HEK293T (cell line): Measurements from ENCODE around the gene PHLDA3.

ENCODE experiments used
- CTCF ChIA-PET: fragments of 350-600 bp; formaldehyde crosslinking; extraction: SDS; loops from one replicate; lab custom pipeline; 2021; ENCODE audit warnings: antibody characterized with exemption, inconsistent platforms; lab: Yijun Ruan, JAX
- POLR2A ChIA-PET: fragments of 350-600 bp; formaldehyde crosslinking; extraction: SDS; loops from one replicate; lab custom pipeline; 2020; ENCODE audit warnings: antibody characterized with exemption, inconsistent platforms; lab: Yijun Ruan, JAX
- DNase-seq: peaks from one replicate; pipeline ENCODE4 v3.0.0; 2012; ENCODE audit warnings: mixed read lengths; ENCODE audit errors: extremely low spot score
- ARNT ChIP-seq: fragments of 450-650 bp; IDR thresholded peaks from 2 replicates; pipeline ENCODE4 v1.6.1; 2017; ENCODE audit warnings: mild to moderate bottlenecking
- BHLHE40 ChIP-seq: fragments of 450-650 bp; IDR thresholded peaks from 2 replicates; pipeline ENCODE4 v1.6.1; 2016; ENCODE audit warnings: mild to moderate bottlenecking, moderate library complexity, borderline replicate concordance
- CTBP1 ChIP-seq: fragments of 450-650 bp; IDR thresholded peaks from 2 replicates; pipeline ENCODE4 v1.6.1; 2016; ENCODE audit warnings: borderline replicate concordance
- ELF4 ChIP-seq: fragments of 450-650 bp; IDR thresholded peaks from 2 replicates; pipeline ENCODE4 v1.6.1; 2017; ENCODE audit warnings: antibody characterized with exemption
- FOXA1 ChIP-seq: fragments of 450-650 bp; IDR thresholded peaks from 2 replicates; pipeline ENCODE4 v1.6.1; 2016; ENCODE audit warnings: mild to moderate bottlenecking
- FOXK2 ChIP-seq: fragments of 450-650 bp; IDR thresholded peaks from 2 replicates; pipeline ENCODE4 v1.6.1; 2016; ENCODE audit warnings: mild to moderate bottlenecking
- FOXM1 ChIP-seq: fragments of 450-650 bp; IDR thresholded peaks from 2 replicates; pipeline ENCODE4 v1.6.1; 2017; ENCODE audit warnings: mild to moderate bottlenecking, borderline replicate concordance
- HDGF ChIP-seq: fragments of 450-650 bp; IDR thresholded peaks from 2 replicates; pipeline ENCODE4 v1.6.1; 2017; ENCODE audit warnings: antibody characterized with exemption, borderline replicate concordance
- L3MBTL2 ChIP-seq: fragments of 450-650 bp; conservative IDR thresholded peaks from 2 replicates; pipeline ENCODE4 v1.6.1; 2016; ENCODE audit warnings: mild to moderate bottlenecking
- LEF1 ChIP-seq: fragments of 450-650 bp; IDR thresholded peaks from 2 replicates; pipeline ENCODE4 v1.6.1; 2017; ENCODE audit warnings: mild to moderate bottlenecking, borderline replicate concordance
- NFRKB ChIP-seq: fragments of 450-650 bp; IDR thresholded peaks from 2 replicates; pipeline ENCODE4 v1.6.1; 2016; ENCODE audit warnings: mild to moderate bottlenecking, moderate library complexity
- SP1 ChIP-seq: fragments of 450-650 bp; IDR thresholded peaks from 2 replicates; pipeline ENCODE4 v1.6.1; 2017
- SUZ12 ChIP-seq: fragments of 450-650 bp; IDR thresholded peaks from 2 replicates; pipeline ENCODE4 v1.6.1; 2016; ENCODE audit warnings: mild to moderate bottlenecking
- TARDBP ChIP-seq: fragments of 450-650 bp; IDR thresholded peaks from 2 replicates; pipeline ENCODE4 v1.6.1; 2016
- ZNF384 ChIP-seq: fragments of 450-650 bp; IDR thresholded peaks from 2 replicates; pipeline ENCODE4 v1.6.1; 2016
- TF ChIP-seq, protein P1 (sequence below): fragments of 450-650 bp; IDR thresholded peaks from 2 replicates; pipeline ENCODE4 v1.6.1; 2016

The PHLDA3 gene

DNA sequence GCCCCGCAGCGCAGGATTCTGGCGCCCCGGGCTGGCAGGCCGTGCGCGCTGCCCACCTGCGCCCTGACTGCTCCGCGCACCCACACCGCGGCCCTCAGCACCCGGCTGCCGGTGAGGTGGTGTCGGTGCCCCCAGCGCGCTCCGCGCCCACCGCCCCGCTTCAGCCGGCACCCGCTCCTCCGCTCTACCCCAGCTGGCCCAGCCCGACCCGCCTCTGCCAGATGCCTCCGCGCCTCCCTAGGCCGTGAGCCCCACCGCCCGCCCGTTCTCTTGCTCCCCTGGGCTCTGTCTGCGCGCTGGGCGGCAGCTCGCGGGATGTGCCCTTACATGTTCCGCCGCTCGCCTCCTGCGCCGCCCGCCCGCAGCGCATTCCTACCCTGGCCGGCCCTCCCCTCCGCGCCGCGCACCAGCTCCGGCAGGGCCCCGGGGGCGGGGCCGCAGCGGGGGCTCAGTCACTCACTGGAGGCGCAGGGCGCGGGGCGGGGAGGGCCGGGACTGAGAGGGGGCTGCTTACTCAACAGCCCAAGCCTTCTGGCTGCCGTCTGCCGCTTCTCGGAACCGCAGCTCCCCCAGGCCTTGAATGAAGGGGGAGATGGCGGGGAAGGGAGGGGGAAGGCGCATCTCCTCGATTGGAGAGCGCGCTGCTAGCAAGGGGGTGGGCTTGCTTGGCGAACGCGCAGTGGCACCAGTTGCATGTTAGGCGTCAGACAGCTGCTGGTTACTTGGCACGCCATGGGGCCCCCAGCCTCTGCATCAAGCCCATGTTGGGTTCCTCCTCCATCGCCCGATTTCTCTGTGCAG, at the start of gene PHLDA3:
Gene PHLDA3 (minus strand): TSS at position 345 of the 801 bp plus-strand sequence. CDS start 402 bp downstream, outside the sequence.
- CTCF ChIA-PET: interaction anchor here (0.7 to 2.2 kb wide), 7 partner anchors 9 to 44 kb away, joined by 3 to 9 read pairs (median 7); no protein-coding TSS in a partner anchor
- DNase-seq: peak; percentile 84
- POLR2A ChIA-PET: interaction anchor here (0.7 to 1.6 kb wide), 7 partner anchors 8 to 44 kb away, joined by 3 to 5 read pairs (median 3); no protein-coding TSS in a partner anchor
- TF ChIP-seq FOXM1 (peak; percentile 43; the same call in 1 of the 2 replicates), CTBP1 (no peak), TARDBP (no peak)

GRCh38 chr1:201518071-201518470, 49.1 kb upstream of the PHLDA3 start:
- ChIA-PET POLR2A (no interaction called here), CTCF (interaction anchor here (0.9 kb wide), 1 partner anchor 36 kb away, joined by 3 read pairs; no protein-coding TSS in a partner anchor)
- TF ChIP-seq L3MBTL2 (no peak), SUZ12 (no peak), ZNF384 (no peak), NFRKB (no peak), SP1 (no peak), FOXA1 (no peak), FOXK2 (no peak), BHLHE40 (no peak), CTBP1 (no peak), LEF1 (no peak), ARNT (no peak), FOXM1 (no peak), TARDBP (no peak), HDGF (no peak), ELF4 (no peak)
- TF ChIP-seq, protein P1, sequence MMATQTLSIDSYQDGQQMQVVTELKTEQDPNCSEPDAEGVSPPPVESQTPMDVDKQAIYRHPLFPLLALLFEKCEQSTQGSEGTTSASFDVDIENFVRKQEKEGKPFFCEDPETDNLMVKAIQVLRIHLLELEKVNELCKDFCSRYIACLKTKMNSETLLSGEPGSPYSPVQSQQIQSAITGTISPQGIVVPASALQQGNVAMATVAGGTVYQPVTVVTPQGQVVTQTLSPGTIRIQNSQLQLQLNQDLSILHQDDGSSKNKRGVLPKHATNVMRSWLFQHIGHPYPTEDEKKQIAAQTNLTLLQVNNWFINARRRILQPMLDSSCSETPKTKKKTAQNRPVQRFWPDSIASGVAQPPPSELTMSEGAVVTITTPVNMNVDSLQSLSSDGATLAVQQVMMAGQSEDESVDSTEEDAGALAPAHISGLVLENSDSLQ: no peak
- DNase-seq: no peak

DNA sequence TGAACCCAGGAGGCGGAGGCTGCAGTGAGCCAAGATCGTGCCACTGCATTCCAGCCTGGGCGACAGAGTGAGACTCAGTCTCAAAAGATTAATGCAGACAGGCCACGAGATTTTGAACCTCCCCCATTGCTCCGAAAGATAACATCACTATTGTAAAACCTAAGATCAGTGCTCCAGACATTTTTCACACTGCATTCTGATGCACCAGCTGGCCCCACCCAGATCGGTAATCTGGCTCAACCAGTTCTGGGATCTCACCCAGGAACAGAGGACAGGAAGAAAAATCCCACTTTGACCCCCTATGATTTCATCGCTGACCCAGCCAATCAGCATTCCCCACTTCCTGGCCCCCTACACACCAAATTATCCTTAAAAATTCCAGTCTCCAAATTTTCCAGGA, 48.6 kb upstream of the PHLDA3 start:
- TF ChIP-seq CTBP1 (no peak), NFRKB (no peak), HDGF (no peak), L3MBTL2 (no peak), FOXK2 (no peak), FOXA1 (no peak), BHLHE40 (no peak), ARNT (no peak)
- TF ChIP-seq, protein P1: no peak
- ChIA-PET CTCF (interaction anchor here (0.9 to 2.3 kb wide), 2 partner anchors 36 to 37 kb away, joined by 3 to 7 read pairs; no protein-coding TSS in a partner anchor), POLR2A (no interaction called here)

GRCh38 chr1:201516511-201517127, 47.6 kb upstream of the PHLDA3 start:
- ChIA-PET POLR2A (interaction anchor here (1.5 kb wide), 1 partner anchor 35 kb away, joined by 4 read pairs; no protein-coding TSS in a partner anchor), CTCF (interaction anchor here (0.7 to 2.3 kb wide), 5 partner anchors 36 to 81 kb away, joined by 3 to 7 read pairs (median 3); no protein-coding TSS in a partner anchor)
- no peak for TF ChIP-seq ARNT
- TF ChIP-seq FOXA1: no peak
- no peak for TF ChIP-seq NFRKB
- no peak for TF ChIP-seq CTBP1
- TF ChIP-seq, protein P1: no peak
- TF ChIP-seq TARDBP: no peak
- no peak for TF ChIP-seq BHLHE40
- no peak for TF ChIP-seq L3MBTL2
- TF ChIP-seq FOXK2: no peak
- no peak for TF ChIP-seq FOXM1
- TF ChIP-seq HDGF: no peak
- no peak for TF ChIP-seq ZNF384
- TF ChIP-seq LEF1: no peak
- TF ChIP-seq SUZ12: no peak
- no peak for TF ChIP-seq SP1
- TF ChIP-seq ELF4: no peak
- DNase-seq: no peak

More for the DNA sequence above, 48.6 kb upstream of the PHLDA3 start:
- DNase-seq: no peak

DNA sequence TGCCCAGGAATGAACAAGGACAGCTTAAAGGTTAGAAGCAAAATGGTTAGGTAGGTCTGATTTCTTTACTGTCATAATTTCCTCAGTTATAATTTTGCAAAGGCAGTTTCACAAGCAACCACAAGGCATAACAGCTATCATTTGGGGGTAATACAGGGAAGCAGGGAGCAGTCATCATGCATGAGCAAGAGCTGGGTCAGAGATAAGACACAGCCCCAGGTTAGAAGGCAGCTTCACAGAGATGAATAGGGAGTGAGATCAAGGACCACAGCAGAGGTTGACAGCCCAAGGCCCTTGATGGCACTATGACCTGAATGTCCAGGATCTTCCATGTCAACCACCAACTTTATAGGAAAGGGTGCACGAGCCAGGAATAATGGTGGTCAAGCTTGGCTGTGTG, 46.9 kb upstream of the PHLDA3 start:
- no peak for DNase-seq
- ChIA-PET CTCF (interaction anchor here (0.7 to 2.3 kb wide), 6 partner anchors 34 to 80 kb away, joined by 3 to 7 read pairs (median 4); no protein-coding TSS in a partner anchor), POLR2A (interaction anchor here (1.5 kb wide), 1 partner anchor 34 kb away, joined by 4 read pairs; no protein-coding TSS in a partner anchor)
- TF ChIP-seq ELF4 (no peak), SP1 (no peak), TARDBP (no peak), LEF1 (no peak), L3MBTL2 (no peak), HDGF (no peak), ZNF384 (no peak), FOXM1 (no peak), CTBP1 (no peak), SUZ12 (no peak), FOXK2 (no peak), NFRKB (no peak)
